Fibroblast of lung (primary cell): ENCODE results near the gene CDYL2.

ENCODE experiments used
- EZH2 ChIP-seq: IDR thresholded peaks from 2 replicates; pipeline ENCODE4 v1.5.1; 2012; ENCODE audit warnings: low read length, control low read depth, mild to moderate bottlenecking; ENCODE audit errors: missing control alignments
- TF ChIP-seq, protein P1 (sequence below), 2 donors: IDR thresholded peaks in 1 of 2; conservative IDR thresholded peaks in 1 of 2; 1 replicate in 1 of 2; 2 replicates in 1 of 2; pipeline ENCODE4 v1.5.1; 2011 to 2012; ENCODE audit warnings: low read length in 2 of 2, control low read depth in 1 of 2, inconsistent platforms in 1 of 2, low read depth in 1 of 2, mild to moderate bottlenecking in 1 of 2

DNA sequence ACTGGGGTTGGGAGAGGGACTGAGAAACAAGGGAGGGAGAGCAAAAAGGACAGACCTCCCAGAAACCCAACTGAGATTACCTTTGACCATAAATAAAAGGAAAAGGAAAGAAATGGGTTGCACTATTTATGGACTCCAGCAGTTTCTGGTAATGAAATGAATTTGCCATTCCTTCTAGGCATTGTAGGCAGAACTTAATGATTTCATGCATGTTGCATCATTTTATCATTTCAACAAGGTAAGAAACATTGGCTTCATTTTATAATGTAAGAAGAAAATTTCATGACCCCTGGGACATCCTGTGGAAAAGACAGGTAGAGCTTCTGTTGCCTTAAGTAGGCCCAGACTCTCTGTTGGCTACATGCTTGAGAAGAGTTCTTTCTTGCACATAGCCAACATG is 8.2 kb upstream of the CDYL2 start:
- TF ChIP-seq, protein P1, sequence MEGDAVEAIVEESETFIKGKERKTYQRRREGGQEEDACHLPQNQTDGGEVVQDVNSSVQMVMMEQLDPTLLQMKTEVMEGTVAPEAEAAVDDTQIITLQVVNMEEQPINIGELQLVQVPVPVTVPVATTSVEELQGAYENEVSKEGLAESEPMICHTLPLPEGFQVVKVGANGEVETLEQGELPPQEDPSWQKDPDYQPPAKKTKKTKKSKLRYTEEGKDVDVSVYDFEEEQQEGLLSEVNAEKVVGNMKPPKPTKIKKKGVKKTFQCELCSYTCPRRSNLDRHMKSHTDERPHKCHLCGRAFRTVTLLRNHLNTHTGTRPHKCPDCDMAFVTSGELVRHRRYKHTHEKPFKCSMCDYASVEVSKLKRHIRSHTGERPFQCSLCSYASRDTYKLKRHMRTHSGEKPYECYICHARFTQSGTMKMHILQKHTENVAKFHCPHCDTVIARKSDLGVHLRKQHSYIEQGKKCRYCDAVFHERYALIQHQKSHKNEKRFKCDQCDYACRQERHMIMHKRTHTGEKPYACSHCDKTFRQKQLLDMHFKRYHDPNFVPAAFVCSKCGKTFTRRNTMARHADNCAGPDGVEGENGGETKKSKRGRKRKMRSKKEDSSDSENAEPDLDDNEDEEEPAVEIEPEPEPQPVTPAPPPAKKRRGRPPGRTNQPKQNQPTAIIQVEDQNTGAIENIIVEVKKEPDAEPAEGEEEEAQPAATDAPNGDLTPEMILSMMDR (conservative IDR thresholded peaks at IDR 0.05 in 1 of 2, IDR thresholded peaks at IDR 0.05 in 1 of 2; ENCODE audit: low read depth in 1 of 2, low read length in 2 of 2), result no peak
- no peak for TF ChIP-seq EZH2
